K562 (cell line): ENCODE results near the gene LY6G6C. TPM values are rescaled to one million over a fixed set of nuclear protein-coding genes. Genes with fewer than 3 reads are reported as not detected.

Source experiments
- CHAMP1 ChIP-seq: fragments of 450-650 bp; IDR thresholded peaks from 2 replicates; pipeline ENCODE4 v1.6.1; 2016; ENCODE audit warnings: mild to moderate bottlenecking
- FOXA1 ChIP-seq: fragments of 450-650 bp; IDR thresholded peaks from 2 replicates; pipeline ENCODE4 v1.6.1; 2016; ENCODE audit warnings: mild to moderate bottlenecking, borderline replicate concordance
- HDAC1 ChIP-seq, 2 experiments: fragments of 450-650 bp; IDR thresholded peaks; 2 replicates each; pipeline ENCODE4 v1.6.1; 2016 to 2017; ENCODE audit warnings: inconsistent platforms in 1 of 2, mild to moderate bottlenecking in 1 of 2, moderate library complexity in 1 of 2
- HOMEZ ChIP-seq: fragments of 250-450 bp; sonication (Bioruptor Pico); IDR thresholded peaks from 2 replicates; pipeline ENCODE4 v1.4.0; 2020; ENCODE audit warnings: mild to moderate bottlenecking, moderate library complexity
- MXI1 ChIP-seq: IDR thresholded peaks from 2 replicates; pipeline ENCODE4 v1.6.1; 2011; ENCODE audit warnings: low read depth, mild to moderate bottlenecking, improper control_type of control experiment, low read length
- NFIC ChIP-seq: fragments of 450-650 bp; IDR thresholded peaks from 2 replicates; pipeline ENCODE4 v1.6.1; 2017; ENCODE audit warnings: mild to moderate bottlenecking, inconsistent platforms
- NR0B1 ChIP-seq: fragments of 450-650 bp; IDR thresholded peaks from one replicate; pipeline ENCODE4 v1.6.1; 2018; ENCODE audit warnings: mild to moderate bottlenecking, moderate library complexity; ENCODE audit not compliant: partially characterized antibody
- PHB ChIP-seq: fragments of 250-450 bp; sonication (Bioruptor Pico); IDR thresholded peaks from 2 replicates; pipeline ENCODE4 v1.5.0; 2021
- POLR3A ChIP-seq: IDR thresholded peaks from 2 replicates; pipeline ENCODE4 v1.6.1; 2011; ENCODE audit warnings: borderline replicate concordance, mild to moderate bottlenecking, moderate library complexity; ENCODE audit not compliant: insufficient read length, insufficient read depth; ENCODE audit errors: extremely low read depth
- PREB ChIP-seq: sonication (generic); formaldehyde crosslinking; IDR thresholded peaks from 2 replicates; pipeline ENCODE4 v1.8.1; 2023; ENCODE audit warnings: mild to moderate bottlenecking, missing genetic modification reagents
- SMARCC2 ChIP-seq: fragments of 450-650 bp; IDR thresholded peaks from 2 replicates; pipeline ENCODE4 v1.6.1; 2017; ENCODE audit warnings: antibody characterized with exemption, moderate library complexity, mild to moderate bottlenecking, low read depth
- TCF7 ChIP-seq: sonication (generic); IDR thresholded peaks from 2 replicates; pipeline ENCODE4 v1.6.1; 2016; ENCODE audit warnings: antibody characterized with exemption, borderline replicate concordance
- TEAD4 ChIP-seq, 2 experiments: sonication (generic) in 1 of 2; formaldehyde crosslinking in 1 of 2; IDR thresholded peaks; 2 replicates each; pipeline versions ENCODE4 v1.6.1 to v1.8.0; 2012 to 2022; ENCODE audit warnings: borderline replicate concordance in 1 of 2, inconsistent platforms in 1 of 2, low read length in 1 of 2, mild to moderate bottlenecking in 1 of 2, missing genetic modification reagents in 1 of 2
- TFE3 ChIP-seq: fragments of 450-650 bp; formaldehyde crosslinking; IDR thresholded peaks from 2 replicates; pipeline ENCODE4 v1.4.0; 2020; ENCODE audit warnings: mild to moderate bottlenecking, mixed read lengths
- YY1 ChIP-seq, 3 experiments: IDR thresholded peaks; 2 replicates each; pipeline ENCODE4 v1.6.1; 2011; ENCODE audit warnings: low read length in 2 of 3, mild to moderate bottlenecking in 2 of 3, moderate library complexity in 2 of 3, borderline replicate concordance in 1 of 3, control low read depth in 1 of 3, low read depth in 1 of 3; ENCODE audit not compliant: insufficient read depth in 3 of 3, insufficient replicate concordance in 2 of 3, control insufficient read depth in 1 of 3, insufficient read length in 1 of 3; ENCODE audit errors: extremely low read depth in 1 of 3
- ZNF354B ChIP-seq: fragments of 250-450 bp; sonication (Bioruptor Pico); IDR thresholded peaks from 2 replicates; pipeline ENCODE4 v1.4.0; 2020
- ZNF584 ChIP-seq: fragments of 200-800 bp; sonication (Bioruptor generic); IDR thresholded peaks from 2 replicates; pipeline ENCODE4 v1.6.1; 2016; ENCODE audit warnings: low read depth, mild to moderate bottlenecking, missing genetic modification characterization, missing compliant biosample characterization
- polyA plus RNA-seq, 8 experiments: library from polyadenylated mRNA; depleted of rRNA in 4 of 8; stranded (reverse) in 5 of 8; unstranded in 3 of 8; fragments of >200 nt; fragmentation: Nextera tagmentation in 2 of 8; fragmentation: Illumina TruSeq in 1 of 8; extraction: Ambion mirVana in 2 of 8; extraction: Trizol in 1 of 8; gene quantifications; 2 replicates each; pipeline versions ENCODE4 v1.2.1 to v1.2.3, GENCODE V29; 2011 to 2014; ENCODE audit warnings: inconsistent platforms in 1 of 8, missing spikeins in 1 of 8
- total RNA-seq, 7 experiments: library from RNA; depleted of rRNA in 6 of 7; stranded (reverse); fragments of >200 nt in 6 of 7; fragmentation: Illumina TruSeq in 2 of 7; extraction: Trizol in 2 of 7; gene quantifications; 2 replicates each; pipeline versions ENCODE4 v1.2.1 to v1.2.3, GENCODE V29; 2011 to 2021; ENCODE audit warnings: low replicate concordance in 1 of 7

The LY6G6C gene
- total and polyA plus RNA-seq, 9 of the 15 experiments (the other 6 are each of a cell fraction or from before 2014, with no cell fraction given) = 0.06 to 0.20 TPM; not detected in 7

GRCh38 chr6:31690231-31691077 is 31.1 kb downstream of the LY6G6C start (continued):
- no peak; the same call in 1 of the 2 replicates for TF ChIP-seq TFE3 (CRISPR knock-in tag)
- TF ChIP-seq CHAMP1 = no peak
- peak; percentile 72; the same call in 1 of the 2 replicates for TF ChIP-seq ZNF584 (CRISPR knock-in tag)
- TF ChIP-seq PREB = 0 out of 2 replicates have a peak, but pooled peaks have one; percentile 27
- no peak; the same call in 1 of the 2 replicates for TF ChIP-seq MXI1
- peak; percentile 79 to 94; a peak in 2 of 4 replicates for TF ChIP-seq HDAC1 (IDR thresholded peaks at IDR 0.05)
- no peak for TF ChIP-seq HOMEZ
- TF ChIP-seq NFIC = peak; percentile 70
- peak; percentile 95 for TF ChIP-seq TCF7
- TF ChIP-seq ZNF354B = no peak
- no peak for TF ChIP-seq PHB (CRISPR knock-in tag)
- no peak for TF ChIP-seq NR0B1
- peak; percentile 99 for TF ChIP-seq SMARCC2
- no peak for TF ChIP-seq POLR3A
- TF ChIP-seq TEAD4 (IDR thresholded peaks at IDR 0.05; ENCODE audit: low read length) = peak; percentile 84
- no peak for TF ChIP-seq TEAD4 (CRISPR knock-in tag; IDR thresholded peaks at IDR 0.05; ENCODE audit: borderline replicate concordance)
- TF ChIP-seq FOXA1 = no peak
- peak in 1 of 3 experiments; percentile 65 for TF ChIP-seq YY1 (IDR thresholded peaks at IDR 0.05; ENCODE audit: borderline replicate concordance in 1 of 3, control insufficient read depth in 1 of 3, extremely low read depth in 1 of 3, insufficient read depth in 3 of 3, insufficient read length in 1 of 3, insufficient replicate concordance in 2 of 3, low read depth in 1 of 3, low read length in 2 of 3)
